KOPT-K1 (cell line): ENCODE measurements around the gene CAST.
A peak's percentile ranks its signal among the peaks of the same experiment; 100 is the strongest.
"Not testable (repeated sequence)": the region's sequence is repeated elsewhere in the genome, so short reads cannot be mapped to it uniquely, and the experiment has no call there.

Source experiments
- H3K27ac ChIP-seq: fragments of 200-600 bp; sonication (generic); 2 replicates; pipeline ENCODE4 v1.5.1; 2016; ENCODE audit warnings: antibody characterized with exemption, mild to moderate bottlenecking, low read depth, low read length; ENCODE audit not compliant: poor library complexity, severe bottlenecking
- H3K36me3 ChIP-seq: fragments of 200-600 bp; sonication (generic); 2 replicates; pipeline ENCODE4 v1.5.1; 2017; ENCODE audit warnings: antibody characterized with exemption, mild to moderate bottlenecking, low read length, moderate library complexity; ENCODE audit not compliant: insufficient read depth
- H3K9me3 ChIP-seq: fragments of 200-600 bp; sonication (generic); 2 replicates; pipeline ENCODE4 v1.5.1; 2017; ENCODE audit warnings: antibody characterized with exemption, low read length, mild to moderate bottlenecking; ENCODE audit not compliant: insufficient read depth, poor library complexity, severe bottlenecking

The CAST gene

DNA sequence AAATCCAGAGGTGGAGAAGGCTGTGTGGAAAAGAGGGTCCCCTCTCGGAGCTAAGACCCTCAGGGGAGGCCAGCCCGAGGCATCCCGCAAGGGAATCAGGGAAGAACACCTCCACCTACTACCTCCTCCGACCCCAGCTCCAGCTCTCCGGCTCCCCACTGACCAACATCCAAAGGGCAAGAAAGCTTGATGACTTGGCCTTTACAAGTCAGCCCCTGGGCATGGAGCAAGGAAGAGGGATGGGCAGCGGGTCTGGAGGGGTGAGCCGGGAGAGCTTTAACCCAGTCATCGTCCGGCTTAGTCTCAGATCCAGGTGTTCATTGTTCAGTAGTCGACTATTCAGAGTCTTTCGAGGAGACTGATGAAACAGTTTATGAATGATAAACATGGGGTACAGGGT is 113.5 kb downstream of the CAST start:
- no peaks in the 10 kb centered on the region for H3K9me3 ChIP-seq
- no peak overlapping the region for H3K27ac ChIP-seq
- H3K36me3 ChIP-seq = peaks cover 100% of the 10 kb centered on the region

DNA sequence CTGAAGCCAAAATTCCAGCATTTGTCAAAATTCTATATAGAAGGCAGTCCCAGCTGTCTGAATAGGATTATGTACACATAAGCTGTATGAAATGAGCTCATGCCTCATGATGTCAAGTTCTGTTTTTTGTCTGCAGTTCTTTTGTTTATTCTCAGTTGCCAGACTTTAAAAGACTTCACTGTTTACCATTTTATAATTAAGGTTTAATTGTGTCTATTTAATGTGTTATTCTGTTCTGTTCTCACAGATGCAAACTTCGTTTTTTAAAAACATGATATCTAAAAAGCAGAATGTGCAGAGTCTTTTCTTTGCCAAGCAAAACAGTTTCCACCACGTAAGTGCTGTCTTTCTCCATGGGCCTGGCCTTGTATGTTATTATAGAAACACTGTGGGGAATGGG is 114.4 kb downstream of the CAST start:
- Histone ChIP-seq H3K27ac (no peak overlapping the region), H3K36me3 (peaks cover 100% of the 10 kb centered on the region), H3K9me3 (no peaks in the 10 kb centered on the region)

DNA sequence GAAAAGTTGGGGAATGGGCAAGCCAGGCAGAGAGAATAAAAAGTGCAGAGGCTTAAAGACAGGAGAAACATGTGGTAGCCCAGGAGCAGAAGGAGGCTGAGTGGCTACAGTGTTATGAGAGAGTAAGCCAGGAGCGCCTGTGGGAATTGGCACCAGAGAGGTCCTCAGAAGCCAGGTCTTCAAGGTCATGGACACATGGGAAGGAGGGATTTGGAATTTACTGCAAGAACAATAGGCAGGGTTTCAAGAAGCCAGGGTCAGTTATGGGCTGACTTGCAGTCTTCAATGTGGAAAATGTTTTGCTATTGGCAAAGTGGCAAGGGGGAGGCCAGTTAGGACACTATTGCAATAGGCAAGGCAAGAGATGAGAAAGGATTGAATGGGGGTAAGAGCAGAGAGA is 116.2 kb downstream of the CAST start:
- H3K36me3 ChIP-seq = peaks cover 100% of the 10 kb centered on the region
- no peaks in the 10 kb centered on the region for H3K9me3 ChIP-seq
- H3K27ac ChIP-seq = no peak overlapping the region

DNA sequence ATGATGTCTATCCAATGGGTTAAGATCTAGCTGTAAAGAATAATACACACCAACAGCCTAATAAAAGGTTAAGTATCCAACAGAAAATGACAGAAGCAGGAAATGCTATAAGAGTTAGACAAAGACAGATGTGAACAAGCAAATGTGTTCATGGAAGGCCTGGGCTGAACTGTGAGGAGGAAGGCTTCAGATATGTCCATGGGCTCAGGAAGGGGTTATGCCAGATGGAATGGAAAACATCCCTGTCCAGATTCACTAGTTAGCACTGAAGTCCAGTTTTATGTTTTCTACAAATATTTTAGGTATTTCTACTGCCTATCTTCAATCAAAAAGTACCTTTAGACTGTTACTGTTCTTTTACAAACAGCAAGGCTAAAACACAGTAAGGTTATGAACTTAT is 118.5 kb downstream of the CAST start:
- Histone ChIP-seq H3K27ac (no peak overlapping the region), H3K36me3 (peaks cover 100% of the 10 kb centered on the region), H3K9me3 (no peaks in the 10 kb centered on the region)

DNA sequence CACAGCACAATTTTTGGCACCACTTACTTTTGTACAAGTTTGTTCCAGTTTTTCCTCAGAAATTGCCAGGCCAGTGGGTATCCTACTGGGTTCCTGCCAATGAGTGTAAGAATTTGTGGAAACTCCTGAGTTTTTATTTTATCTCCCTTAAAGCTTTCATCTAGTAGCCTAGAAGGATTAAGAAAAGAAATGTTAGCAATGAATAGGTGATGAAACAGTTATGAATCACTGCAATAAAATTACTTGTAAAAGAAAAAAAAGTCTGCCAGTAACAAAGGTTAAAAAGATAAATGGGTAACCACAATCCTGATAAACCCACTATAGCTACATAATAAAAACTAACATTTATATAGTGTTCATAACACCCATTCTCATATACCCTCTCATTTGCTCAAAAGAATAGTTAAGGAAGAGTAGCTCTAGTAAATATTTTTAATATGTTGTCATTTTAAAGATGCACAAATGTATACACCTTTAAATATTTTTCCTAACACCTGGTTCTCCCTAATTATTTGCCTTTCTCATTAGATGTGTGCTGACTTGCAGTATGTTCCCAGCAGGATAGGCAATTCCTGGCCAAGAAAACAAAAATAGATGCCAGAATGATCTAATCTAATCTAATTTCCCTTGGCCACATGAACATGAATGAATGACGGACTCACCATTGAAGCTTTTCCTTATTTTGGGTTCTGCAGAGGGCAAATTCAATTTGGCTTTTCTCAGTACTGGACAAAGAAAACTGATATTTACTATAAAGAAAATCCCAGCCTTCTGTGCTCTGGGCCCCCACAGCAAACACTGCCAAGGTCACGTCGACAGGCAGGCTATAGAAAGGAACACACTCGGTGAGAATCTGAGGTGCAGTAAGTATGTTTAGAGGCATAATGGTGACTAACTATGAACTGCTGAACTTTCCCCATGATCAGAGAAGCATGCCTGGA is 119.1 kb downstream of the CAST start:
- Histone ChIP-seq H3K9me3 (no peaks in the 10 kb centered on the region), H3K36me3 (peaks cover 100% of the 10 kb centered on the region), H3K27ac (no peak overlapping the region)

DNA sequence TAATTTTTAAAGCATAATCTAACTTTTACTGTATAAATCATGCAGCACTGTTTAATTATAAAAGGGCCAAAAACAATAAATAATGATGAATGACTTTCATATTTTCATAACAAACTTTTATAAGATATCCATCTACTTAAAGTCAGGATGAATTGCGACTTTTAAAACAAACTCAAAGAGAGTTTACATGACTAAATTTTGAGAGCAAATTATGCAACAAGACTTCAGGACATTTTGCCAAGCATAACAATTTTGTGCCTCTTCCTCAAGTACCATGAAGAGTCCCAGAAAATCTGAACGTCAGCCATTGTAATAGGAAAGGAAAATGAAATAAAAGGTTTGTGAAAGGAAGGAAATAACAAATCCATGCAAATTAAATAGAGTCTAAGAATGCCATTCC is 121.2 kb downstream of the CAST start:
- peaks cover 100% of the 10 kb centered on the region for H3K36me3 ChIP-seq
- no peaks in the 10 kb centered on the region for H3K9me3 ChIP-seq
- no peak overlapping the region for H3K27ac ChIP-seq

DNA sequence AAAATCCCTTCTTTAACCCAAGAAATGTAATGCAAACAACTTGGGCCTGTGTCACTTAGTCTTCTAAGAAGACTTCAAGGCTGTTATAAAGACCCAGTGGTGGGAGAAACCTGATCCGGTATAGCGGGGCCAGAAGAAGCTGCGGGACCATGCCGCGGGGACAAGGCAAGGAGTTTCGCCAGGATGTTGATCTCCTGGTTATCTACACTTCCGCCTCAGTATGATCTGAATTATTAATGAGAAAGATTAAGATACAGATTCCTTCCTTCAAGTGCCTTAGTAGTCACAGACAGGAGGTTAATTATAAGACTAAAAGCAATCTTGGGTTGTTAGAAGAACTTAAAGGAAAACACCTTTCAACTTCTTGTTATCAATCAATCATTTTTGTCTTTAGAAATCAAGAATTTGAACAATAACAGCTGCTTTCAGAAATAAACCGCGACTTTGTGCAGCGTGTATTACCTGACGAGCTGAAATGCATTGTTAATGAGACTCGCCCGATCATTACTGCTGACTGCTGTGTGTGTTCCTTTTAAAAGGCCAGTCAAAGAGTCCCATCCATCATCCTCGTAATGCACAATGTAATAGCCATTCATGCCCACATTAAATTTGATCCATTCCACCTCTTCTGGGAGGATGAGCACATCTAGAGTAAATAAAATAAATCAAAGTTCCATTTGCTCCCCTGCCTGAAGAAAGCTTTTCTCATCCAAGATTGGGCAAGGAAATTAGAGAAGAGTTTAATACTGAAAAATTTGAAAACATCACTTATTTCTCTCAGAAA is 123.3 kb downstream of the CAST start:
- H3K36me3 ChIP-seq = peaks cover 100% of the 10 kb centered on the region
- H3K9me3 ChIP-seq = no peaks in the 10 kb centered on the region
- H3K27ac ChIP-seq = no peak overlapping the region

DNA sequence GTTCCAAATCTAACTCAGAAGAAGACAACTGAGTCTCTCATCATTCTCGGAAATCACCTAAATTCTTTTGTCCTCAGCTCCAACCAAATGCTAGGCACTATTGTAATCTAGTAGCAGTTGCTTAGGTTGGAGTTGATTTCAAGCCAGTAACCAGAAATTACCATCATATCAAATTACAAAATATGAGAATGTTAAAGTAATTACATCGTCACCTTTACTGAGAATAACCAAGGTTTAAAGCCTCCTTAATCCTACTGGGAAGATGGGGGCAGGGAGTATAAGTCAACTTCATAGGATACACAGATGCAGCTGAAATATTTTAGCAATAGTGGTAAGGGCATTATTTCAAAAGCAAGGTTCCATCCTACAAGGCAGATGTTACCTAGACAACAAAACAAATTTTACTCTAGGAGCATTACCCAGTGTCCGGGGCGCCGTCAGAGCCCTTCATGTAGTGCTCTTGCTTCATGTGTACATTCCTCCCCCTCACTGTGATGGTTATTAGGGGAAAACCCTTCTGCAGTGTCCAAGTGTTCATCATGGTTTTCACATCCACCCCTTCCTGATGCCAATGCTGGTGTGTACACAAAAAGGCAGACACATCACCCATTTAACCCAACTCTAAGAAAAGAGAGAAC is 126.1 kb downstream of the CAST start:
- Histone ChIP-seq H3K36me3 (peaks cover 100% of the 10 kb centered on the region), H3K27ac (no peak overlapping the region)

DNA sequence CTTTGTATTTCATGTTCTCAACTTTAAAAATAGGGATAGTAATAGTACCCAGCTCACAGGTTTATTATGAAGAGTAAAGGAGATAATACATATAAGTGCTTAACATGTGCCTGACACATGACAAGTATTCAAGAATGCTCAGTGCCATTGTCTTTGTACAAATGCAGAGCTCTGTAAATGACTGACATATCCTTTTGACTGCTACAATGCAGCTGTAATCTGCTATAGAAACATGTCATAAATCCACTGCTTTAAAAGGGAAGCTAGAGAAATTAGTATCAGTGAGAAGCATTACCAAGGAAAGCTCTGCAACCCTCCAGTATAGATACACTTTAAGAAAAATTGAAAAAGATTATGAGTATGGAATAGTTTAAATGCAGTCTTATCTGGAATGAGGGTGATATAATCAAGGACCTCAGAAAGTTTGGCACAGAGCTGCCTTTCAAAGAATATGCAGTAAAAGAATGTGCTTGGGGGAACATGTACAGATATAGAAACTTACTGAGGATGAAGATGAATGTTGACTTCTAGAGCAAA is 127.7 kb downstream of the CAST start:
- H3K27ac ChIP-seq = no peak overlapping the region
- no peaks in the 10 kb centered on the region for H3K9me3 ChIP-seq
- peaks cover 100% of the 10 kb centered on the region for H3K36me3 ChIP-seq

More for the DNA sequence above, 126.1 kb downstream of the CAST start:
- H3K9me3 ChIP-seq = no peaks in the 10 kb centered on the region

DNA sequence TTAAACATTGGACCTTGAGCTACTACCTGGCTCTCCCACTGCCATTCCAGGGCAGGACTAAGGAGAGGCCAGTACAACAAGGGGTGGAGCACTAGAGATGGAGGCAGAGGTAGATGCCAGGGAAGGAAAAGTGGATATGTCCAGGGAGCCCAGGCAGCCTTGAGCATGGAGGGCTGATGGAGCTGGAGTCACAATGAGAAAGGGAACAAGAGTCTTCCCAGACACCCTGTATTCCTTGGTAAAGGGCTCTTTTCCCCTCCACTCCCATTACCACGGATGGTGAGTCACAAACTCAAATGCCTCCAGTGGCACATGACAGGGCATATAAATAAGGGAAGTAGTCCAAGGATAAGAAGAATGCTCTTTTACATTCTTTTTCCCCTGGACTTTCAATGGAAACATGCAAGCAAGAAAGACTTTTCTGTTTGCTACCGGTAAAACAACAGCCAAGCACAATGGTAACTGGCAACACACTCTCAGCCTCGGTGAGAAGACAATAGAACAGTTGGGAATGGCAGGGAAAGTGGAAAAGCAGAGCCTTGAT is 128.9 kb downstream of the CAST start:
- H3K9me3 ChIP-seq = no peaks in the 10 kb centered on the region
- peaks cover 100% of the 10 kb centered on the region for H3K36me3 ChIP-seq

DNA sequence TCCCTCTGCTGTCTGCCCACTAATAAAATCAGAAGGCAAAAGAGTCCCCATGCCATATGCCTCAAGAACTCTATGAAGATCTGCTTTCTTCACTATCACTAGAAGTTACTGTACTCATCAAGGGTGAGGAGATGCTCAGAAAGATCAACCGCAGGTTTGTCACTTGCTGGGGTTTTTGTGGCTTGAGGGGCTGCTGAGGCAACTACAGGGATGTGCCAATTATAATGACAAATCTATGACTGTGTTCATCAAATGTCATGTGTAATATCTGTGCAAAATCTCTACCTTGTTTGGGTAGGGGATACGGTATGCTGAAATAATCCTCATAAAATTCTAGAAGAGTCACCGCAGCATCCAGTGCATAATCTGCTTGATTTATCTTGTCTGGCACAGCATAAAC is 132.6 kb downstream of the CAST start:
- Histone ChIP-seq H3K9me3 (no peaks in the 10 kb centered on the region), H3K36me3 (peaks cover 100% of the 10 kb centered on the region), H3K27ac (peak overlapping the region; percentile 15)

More for the DNA sequence above, 128.9 kb downstream of the CAST start:
- no peak overlapping the region for H3K27ac ChIP-seq

DNA sequence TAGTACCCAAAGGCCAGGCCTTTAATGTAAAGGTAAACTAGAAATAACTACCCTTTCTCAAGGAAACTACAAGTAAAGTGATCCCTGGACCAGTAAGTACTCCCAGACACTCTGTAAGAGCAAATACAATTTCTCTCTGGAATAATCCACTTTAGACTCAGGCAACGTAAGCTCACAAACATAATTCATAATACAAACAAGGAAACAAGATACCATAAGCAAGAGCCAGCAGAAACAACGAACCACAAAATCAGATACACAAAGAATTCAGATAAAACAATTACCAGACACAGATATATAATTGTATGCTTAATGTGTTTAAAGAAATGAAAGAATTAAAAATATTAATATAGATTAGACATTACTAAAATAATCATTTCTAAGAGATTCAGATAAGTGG is 133.4 kb downstream of the CAST start:
- Histone ChIP-seq H3K27ac (peak overlapping the region; percentile 15), H3K36me3 (peaks cover 100% of the 10 kb centered on the region), H3K9me3 (no peaks in the 10 kb centered on the region)

DNA sequence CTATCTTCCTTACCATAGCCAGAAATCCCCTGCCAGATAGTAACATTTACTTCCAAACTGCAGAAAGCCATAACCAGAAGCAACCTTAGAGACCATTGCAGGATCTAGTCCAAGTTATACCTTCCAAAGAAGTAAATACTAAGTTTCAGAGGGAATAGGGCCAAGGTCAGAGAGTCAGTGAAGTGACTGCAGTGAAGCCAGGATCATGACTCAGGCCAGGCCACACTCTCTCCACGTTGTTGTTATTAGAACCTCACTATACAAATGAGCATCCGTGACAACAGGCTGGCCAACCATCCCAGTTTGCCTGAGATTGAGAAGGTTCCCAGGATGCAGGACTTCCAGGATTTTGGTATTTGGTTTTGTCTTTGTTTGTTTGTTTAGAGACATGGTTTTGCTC is 134.3 kb downstream of the CAST start:
- Histone ChIP-seq H3K36me3 (peaks cover 100% of the 10 kb centered on the region), H3K27ac (no peak overlapping the region)

DNA sequence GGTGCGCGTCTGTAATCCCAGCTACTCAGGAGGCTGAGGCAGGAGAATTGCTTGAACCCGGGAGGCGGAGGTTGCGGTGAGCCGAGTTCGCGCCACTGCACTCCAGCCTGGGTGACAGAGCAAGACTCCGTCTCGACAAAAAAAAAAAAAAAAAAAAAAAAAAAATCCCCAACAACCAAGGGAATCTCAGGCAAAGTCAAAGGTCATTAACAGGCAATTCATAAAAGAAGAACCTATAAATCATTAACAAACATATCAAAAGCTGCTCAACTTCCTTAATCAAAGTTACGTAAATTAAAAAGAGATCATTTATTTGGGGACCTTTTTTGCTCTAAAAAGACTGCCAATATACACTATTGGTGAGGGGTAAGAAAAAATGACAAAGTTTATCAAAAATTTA is 139.5 kb downstream of the CAST start:
- not testable (repeated sequence) for H3K9me3 ChIP-seq
- H3K36me3 ChIP-seq = peaks cover 78% of the 10 kb centered on the region

More for the DNA sequence above, 134.3 kb downstream of the CAST start:
- no peaks in the 10 kb centered on the region for H3K9me3 ChIP-seq

More for the DNA sequence above, 139.5 kb downstream of the CAST start:
- H3K27ac ChIP-seq = not testable (repeated sequence)
